GM23248 (cell line): ENCODE data around the gene LCE7A. TPM values are rescaled to one million over a fixed set of nuclear protein-coding genes. Genes with fewer than 3 reads are reported as not detected.

Experiments
- DNase-seq: peaks from one replicate; pipeline ENCODE4 v3.0.0-alpha.2; 2015
- H2AFZ ChIP-seq: fragments of 200-600 bp; sonication (generic); 2 replicates; pipeline ENCODE4 v1.6.1; 2016; ENCODE audit warnings: antibody characterized with exemption
- H3F3A ChIP-seq: fragments of 200-600 bp; sonication (generic); 2 replicates; pipeline ENCODE4 v1.6.1; 2016; ENCODE audit warnings: mild to moderate bottlenecking, antibody characterized with exemption, mixed run types; ENCODE audit not compliant: insufficient read depth
- H3K27ac ChIP-seq: fragments of 200-600 bp; sonication (generic); 2 replicates; pipeline ENCODE4 v1.5.1; 2016; ENCODE audit warnings: mild to moderate bottlenecking
- H3K27me3 ChIP-seq: fragments of 200-600 bp; sonication (generic); replicated peaks from 2 replicates; pipeline ENCODE4 v1.6.1; 2016; ENCODE audit warnings: mild to moderate bottlenecking; ENCODE audit not compliant: insufficient read depth
- H3K36me3 ChIP-seq: fragments of 200-600 bp; sonication (generic); 2 replicates; pipeline ENCODE4 v1.6.1; 2016; ENCODE audit warnings: low read depth, mild to moderate bottlenecking
- H3K4me1 ChIP-seq: fragments of 200-600 bp; sonication (generic); 2 replicates; pipeline ENCODE4 v1.6.1; 2016; ENCODE audit warnings: mild to moderate bottlenecking; ENCODE audit not compliant: insufficient read depth
- H3K4me2 ChIP-seq: fragments of 200-600 bp; sonication (generic); one replicate; pipeline ENCODE4 v1.6.1; 2016; ENCODE audit warnings: mild to moderate bottlenecking; ENCODE audit not compliant: unreplicated experiment
- H3K4me3 ChIP-seq: fragments of 200-600 bp; sonication (generic); 2 replicates; pipeline ENCODE4 v1.5.1; 2016; ENCODE audit warnings: mild to moderate bottlenecking
- H3K79me2 ChIP-seq: fragments of 200-600 bp; sonication (generic); 2 replicates; pipeline ENCODE4 v1.6.1; 2016; ENCODE audit warnings: mild to moderate bottlenecking; ENCODE audit not compliant: insufficient read depth
- H3K9ac ChIP-seq: fragments of 200-600 bp; sonication (generic); 2 replicates; pipeline ENCODE4 v1.6.1; 2016; ENCODE audit warnings: mild to moderate bottlenecking
- H3K9me2 ChIP-seq: fragments of 200-600 bp; sonication (generic); 2 replicates; pipeline ENCODE4 v1.6.1; 2016; ENCODE audit warnings: mixed run types, mild to moderate bottlenecking, moderate library complexity; ENCODE audit not compliant: insufficient read depth
- H3K9me3 ChIP-seq: fragments of 200-600 bp; sonication (generic); one replicate; pipeline ENCODE4 v1.6.1; 2017; ENCODE audit warnings: low read depth
- H4K20me1 ChIP-seq: fragments of 200-600 bp; sonication (generic); 2 replicates; pipeline ENCODE4 v1.6.0; 2016; ENCODE audit not compliant: insufficient read depth
- EZH2 ChIP-seq: fragments of 200-600 bp; sonication (generic); IDR thresholded peaks from 2 replicates; pipeline ENCODE4 v1.6.1; 2018; ENCODE audit warnings: antibody characterized with exemption, mild to moderate bottlenecking; ENCODE audit not compliant: insufficient read depth, poor library complexity, severe bottlenecking
- EZH2phosphoT487 ChIP-seq: fragments of 200-600 bp; sonication (generic); IDR thresholded peaks from 2 replicates; pipeline ENCODE4 v1.6.1; 2018; ENCODE audit warnings: antibody characterized with exemption, moderate library complexity, mild to moderate bottlenecking, low read depth; ENCODE audit not compliant: insufficient read depth
- WGBS, 2 experiments: methylation state at CpG; one replicate each; pipeline ENCODE4 v1.1.6; 2015 to 2017; ENCODE audit warnings: low lambda C conversion rate in 2 of 2, low coverage in 1 of 2; ENCODE audit errors: missing lambda C conversion rate in 2 of 2; 5-methylcytosine and 5-hydroxymethylcytosine counted together
- in situ Hi-C: fragments of 300-500 bp; cut with MboI; formaldehyde crosslinking; loops from 2 replicates; pipeline ENCODE4 v1.15.0; 2020
- polyA plus RNA-seq: library from polyadenylated mRNA; unstranded; fragments of >200 nt; fragmentation: Nextera tagmentation; extraction: Ambion mirVana; gene quantifications from 2 replicates; pipeline ENCODE4 v1.2.1, GENCODE V29; 2016
- total RNA-seq: library from RNA; depleted of rRNA; stranded (reverse); fragments of >200 nt; shearing (Covaris generic); gene quantifications from 2 replicates; pipeline ENCODE4 v1.2.3, GENCODE V29; 2014

LCE7A gene
- total and polyA plus RNA-seq, 2 experiments from 2014 or later: not detected

- no peak overlapping the region for H2AFZ ChIP-seq
- in situ Hi-C loops: loop anchor here (5.0 kb wide), 1 partner anchor 57 kb away; no protein-coding TSS in a partner anchor
- H3K79me2 ChIP-seq: no peaks in the 10 kb centered on the region
- no peak overlapping the region for H3K9ac ChIP-seq
- no peaks in the 10 kb centered on the region for H3K9me3 ChIP-seq
- no peaks in the 10 kb centered on the region for H4K20me1 ChIP-seq
- peaks cover 13% of the 10 kb centered on the region for H3K4me1 ChIP-seq
- no peaks in the 10 kb centered on the region for H3K27me3 ChIP-seq
- H3K36me3 ChIP-seq: no peaks in the 10 kb centered on the region
- no peak overlapping the region for H3K27ac ChIP-seq
- peaks cover 9% of the 10 kb centered on the region; the same call in 1 of the 2 replicates for H3F3A ChIP-seq
- H3K4me3 ChIP-seq: no peak overlapping the region
- DNase-seq: peak; percentile 87
- H3K4me2 ChIP-seq: no peak overlapping the region
- no peak for TF ChIP-seq EZH2phosphoT487
- TF ChIP-seq EZH2: no peak
- 26 to 27% methylated on average over 9 of the region's 9 CpGs for WGBS, 2 experiments
- H3K9me2 ChIP-seq: no peaks in the 10 kb centered on the region
These were observed 10.1 kb downstream of the LCE7A start for GRCh38 chr1:152869808-152870419.

- DNase-seq: peak; percentile 76
These were observed 11.3 kb downstream of the LCE7A start for GRCh38 chr1:152870831-152871730.

GRCh38 chr1:152871731-152872126 lies 11.9 kb downstream of the LCE7A start:
- no peaks in the 10 kb centered on the region for H4K20me1 ChIP-seq
- in situ Hi-C loops: loop anchor here (5.0 kb wide), 1 partner anchor 56 kb away; no protein-coding TSS in a partner anchor
- no peak for DNase-seq
- no peaks in the 10 kb centered on the region for H3K79me2 ChIP-seq
- peaks cover 13% of the 10 kb centered on the region for H3K4me1 ChIP-seq
- no peak overlapping the region for H3K27ac ChIP-seq
- peaks cover 9% of the 10 kb centered on the region; the same call in 1 of the 2 replicates for H3F3A ChIP-seq
- no peak overlapping the region for H3K4me3 ChIP-seq
- H3K36me3 ChIP-seq: no peaks in the 10 kb centered on the region
- no peak overlapping the region for H3K4me2 ChIP-seq
- no peaks in the 10 kb centered on the region for H3K9me2 ChIP-seq
- no peaks in the 10 kb centered on the region for H3K9me3 ChIP-seq
- 80 to 81% methylated on average over 6 of the region's 6 CpGs for WGBS, 2 experiments
- TF ChIP-seq EZH2phosphoT487 (no peak), EZH2 (no peak)
- no peaks in the 10 kb centered on the region for H3K27me3 ChIP-seq
- H2AFZ ChIP-seq: no peak overlapping the region
- H3K9ac ChIP-seq: no peak overlapping the region

More at GRCh38 chr1:152870831-152871730, 11.3 kb downstream of the LCE7A start:
- Histone ChIP-seq H3K4me1 (peaks cover 13% of the 10 kb centered on the region), H3K9ac (no peak overlapping the region), H3K9me2 (no peaks in the 10 kb centered on the region), H3K9me3 (no peaks in the 10 kb centered on the region), H3K79me2 (no peaks in the 10 kb centered on the region), H3K4me3 (no peak overlapping the region), H3K27me3 (no peaks in the 10 kb centered on the region), H3K27ac (no peak overlapping the region), H3K4me2 (no peak overlapping the region), H3F3A (peaks cover 9% of the 10 kb centered on the region; the same call in 1 of the 2 replicates), H4K20me1 (no peaks in the 10 kb centered on the region), H2AFZ (no peak overlapping the region), H3K36me3 (no peaks in the 10 kb centered on the region)
- 38 to 46% methylated on average over 16 to 17 of the region's 17 CpGs for WGBS, 2 experiments
- in situ Hi-C loops: loop anchor here (5.0 kb wide), 1 partner anchor 56 kb away; no protein-coding TSS in a partner anchor
- TF ChIP-seq EZH2 (no peak), EZH2phosphoT487 (no peak)

GRCh38 chr1:152873495-152873894 lies 13.7 kb downstream of the LCE7A start:
- in situ Hi-C loops: loop anchor here (5.0 kb wide), 1 partner anchor 54 kb away; no protein-coding TSS in a partner anchor
- H3K9ac ChIP-seq: no peak overlapping the region

More at GRCh38 chr1:152873495-152873894, 13.7 kb downstream of the LCE7A start:
- Histone ChIP-seq H3K4me2 (peak overlapping the region; percentile 33), H3K9me2 (no peaks in the 10 kb centered on the region), H3K9me3 (no peaks in the 10 kb centered on the region), H2AFZ (no peak overlapping the region), H3K27me3 (no peaks in the 10 kb centered on the region), H3K79me2 (no peaks in the 10 kb centered on the region), H3K36me3 (no peaks in the 10 kb centered on the region), H3F3A (peaks cover 9% of the 10 kb centered on the region; the same call in 1 of the 2 replicates), H3K4me3 (no peak overlapping the region), H3K4me1 (peaks cover 13% of the 10 kb centered on the region), H4K20me1 (no peaks in the 10 kb centered on the region), H3K27ac (no peak overlapping the region)
- peak; percentile 61 for DNase-seq
- TF ChIP-seq EZH2phosphoT487 (no peak), EZH2 (no peak)
